ENCODE data around the gene ATAD2B.
"Not testable (repeated sequence)": the region's sequence is repeated elsewhere in the genome, so short reads cannot be mapped to it uniquely, and the experiment has no call there.

ATAD2B gene

DNA sequence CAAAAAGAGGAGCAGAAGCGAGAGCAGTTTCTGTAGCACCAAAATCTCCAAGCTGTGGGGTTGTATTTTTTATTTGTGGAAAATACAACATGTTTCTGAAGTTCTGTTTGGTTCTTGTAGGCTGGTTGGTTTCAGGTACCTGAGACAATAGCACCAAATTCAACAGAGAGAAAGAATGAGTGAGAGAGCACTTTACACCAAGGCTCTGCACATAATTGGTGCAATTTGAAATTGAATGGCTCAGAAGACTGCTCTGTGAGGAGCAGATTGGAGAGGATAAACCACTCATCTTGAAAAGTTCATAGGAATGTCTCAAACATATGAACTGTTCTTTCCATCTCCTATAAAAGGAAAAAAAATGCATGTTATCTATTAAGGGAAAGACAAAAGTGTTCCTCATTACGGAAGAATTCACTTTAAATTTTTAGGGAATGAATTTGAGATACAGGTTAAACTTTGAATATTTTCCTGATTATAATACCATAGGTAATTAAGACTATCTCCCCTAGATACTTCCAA, 175.1 kb downstream of the ATAD2B start:
- DNase-seq (ENCODE audit: low spot score in 2 of 2) (no peak), ATAC-seq (ENCODE audit: low read depth) (no peak)
- Mint-ChIP-seq H3K4me3 (no peak overlapping the region), H3K36me3 (peaks cover 19% of the 10 kb centered on the region), H3K27ac (no peak overlapping the region), H3K9me3 (no peaks in the 10 kb centered on the region), H3K27me3 (no peaks in the 10 kb centered on the region), H3K4me1 (no peaks in the 10 kb centered on the region)

DNA sequence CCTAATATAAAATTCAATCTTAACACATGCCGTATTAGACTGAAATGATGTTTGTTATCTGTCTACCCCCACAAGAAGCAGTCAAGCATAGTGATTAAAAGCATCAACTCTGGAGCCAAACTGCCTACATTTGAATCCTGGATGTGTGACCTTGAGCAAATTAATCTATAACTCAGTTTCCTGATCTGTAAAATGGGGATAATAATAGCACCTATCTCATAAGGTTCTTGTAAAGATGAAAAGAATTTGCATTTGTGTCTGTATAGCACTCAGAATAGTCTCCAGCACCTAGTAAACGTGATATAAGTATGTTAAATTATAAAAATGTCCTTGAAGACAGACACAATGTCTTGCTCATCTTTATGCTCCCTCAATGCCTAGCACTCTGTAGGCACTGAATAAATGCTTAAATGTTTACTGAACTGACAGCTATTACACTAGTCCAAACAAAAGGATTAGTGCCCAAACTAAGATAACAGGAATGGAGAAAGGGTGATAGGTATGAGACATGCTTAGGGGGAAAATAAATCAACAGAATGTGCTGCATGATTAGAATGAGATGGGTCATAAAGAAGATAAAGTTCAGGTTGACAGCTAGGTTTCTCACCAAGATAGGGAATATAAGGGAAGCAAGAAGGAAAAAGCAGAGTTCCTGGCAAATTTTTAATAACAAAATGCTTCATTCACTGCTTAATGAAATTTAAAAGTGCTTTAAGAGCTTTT, 180.6 kb downstream of the ATAD2B start:
- DNase-seq (ENCODE audit: low spot score in 2 of 2) (no peak), ATAC-seq (ENCODE audit: low read depth) (no peak)
- peak overlapping the region; percentile 73 for H3K27ac Mint-ChIP-seq
- H3K36me3 Mint-ChIP-seq = peaks cover 17% of the 10 kb centered on the region
- no peaks in the 10 kb centered on the region for H3K27me3 Mint-ChIP-seq
- peaks cover 2% of the 10 kb centered on the region for H3K9me3 Mint-ChIP-seq
- no peak overlapping the region for H3K4me3 Mint-ChIP-seq
- no peaks in the 10 kb centered on the region for H3K4me1 Mint-ChIP-seq

DNA sequence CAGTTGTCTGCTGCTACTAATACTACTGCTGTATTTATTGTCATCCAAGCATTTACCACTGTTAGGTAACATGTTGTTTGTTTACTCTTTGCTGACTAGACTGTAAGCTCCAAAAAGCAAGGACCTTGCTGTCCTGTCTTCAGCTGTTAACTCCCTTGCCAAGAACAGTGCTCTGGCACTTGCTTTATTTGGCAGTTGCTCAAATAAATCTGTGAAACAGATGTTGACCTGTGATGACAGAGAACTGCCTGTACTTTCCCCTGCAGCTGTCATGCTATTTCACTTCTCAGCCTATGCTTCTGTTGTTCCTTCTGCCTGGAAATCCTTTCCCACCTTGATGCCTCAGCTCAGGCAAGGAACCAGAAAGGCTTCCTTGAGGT, 181.2 kb downstream of the ATAD2B start:
- Mint-ChIP-seq H3K27me3 (no peaks in the 10 kb centered on the region), H3K4me1 (no peaks in the 10 kb centered on the region), H3K9me3 (peaks cover 2% of the 10 kb centered on the region), H3K4me3 (no peak overlapping the region), H3K36me3 (peaks cover 17% of the 10 kb centered on the region), H3K27ac (peak overlapping the region; percentile 73)
- ATAC-seq (ENCODE audit: low read depth) (peak; percentile 31), DNase-seq (ENCODE audit: low spot score in 2 of 2) (no peak)

DNA sequence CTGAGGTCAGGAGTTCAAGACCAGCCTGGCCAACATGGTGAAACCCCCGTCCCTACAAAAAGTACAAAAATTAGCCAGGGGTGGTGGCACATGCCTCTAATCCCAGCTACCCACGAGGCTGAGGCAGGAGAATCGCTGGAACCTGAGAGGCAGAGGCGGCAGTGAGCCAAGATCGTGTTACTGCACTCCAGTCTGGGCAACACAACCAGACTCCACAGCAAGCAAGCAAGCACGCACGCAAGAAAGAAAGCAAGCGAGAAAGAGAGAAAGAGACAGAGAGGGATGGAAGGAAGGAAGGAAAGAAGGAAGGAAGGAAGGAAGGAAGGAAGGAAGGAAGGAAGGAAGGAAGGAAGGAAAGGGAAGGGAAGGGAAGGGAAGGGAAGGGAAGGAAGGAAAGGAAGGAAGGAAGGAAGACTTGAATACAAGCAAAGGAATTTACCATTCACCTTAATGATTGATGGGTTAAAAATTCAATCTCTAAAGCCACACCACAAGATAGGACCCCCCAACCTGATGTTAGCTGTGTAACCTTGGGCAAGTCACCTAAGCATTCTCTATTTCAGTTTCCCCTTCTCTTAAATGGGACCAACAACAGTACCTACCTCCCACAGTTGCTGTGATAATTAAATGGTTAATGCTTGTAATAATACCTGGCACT, 181.7 kb downstream of the ATAD2B start:
- no peak for ATAC-seq (ENCODE audit: low read depth)
- Mint-ChIP-seq H3K27ac (peak overlapping the region; percentile 21), H3K9me3 (peaks cover 2% of the 10 kb centered on the region), H3K36me3 (peaks cover 18% of the 10 kb centered on the region), H3K4me3 (no peak overlapping the region), H3K27me3 (no peaks in the 10 kb centered on the region), H3K4me1 (no peaks in the 10 kb centered on the region)
- DNase-seq (ENCODE audit: low spot score in 2 of 2) = no peak

GRCh38 chr2:23736783-23737182, 190.1 kb downstream of the ATAD2B start:
- not testable (repeated sequence) for H3K4me3 Mint-ChIP-seq; DNase-seq (ENCODE audit: low spot score in 2 of 2); H3K27ac Mint-ChIP-seq; ATAC-seq (ENCODE audit: low read depth); H3K4me1 Mint-ChIP-seq; H3K9me3 Mint-ChIP-seq; H3K27me3 Mint-ChIP-seq
- peaks cover 48% of the 10 kb centered on the region for H3K36me3 Mint-ChIP-seq

GRCh38 chr2:23734416-23734815, 192.5 kb downstream of the ATAD2B start:
- H3K4me3 Mint-ChIP-seq = no peak overlapping the region
- H3K4me1 Mint-ChIP-seq = no peaks in the 10 kb centered on the region
- H3K27me3 Mint-ChIP-seq = no peaks in the 10 kb centered on the region
- H3K27ac Mint-ChIP-seq = no peak overlapping the region
- H3K36me3 Mint-ChIP-seq = peaks cover 52% of the 10 kb centered on the region
- DNase-seq (ENCODE audit: low spot score in 2 of 2) (no peak), ATAC-seq (ENCODE audit: low read depth) (no peak)
- peaks cover 4% of the 10 kb centered on the region for H3K9me3 Mint-ChIP-seq

GRCh38 chr2:23723029-23723428, 203.9 kb downstream of the ATAD2B start:
- H3K27me3 Mint-ChIP-seq; ATAC-seq (ENCODE audit: low read depth); H3K4me1 Mint-ChIP-seq; H3K27ac Mint-ChIP-seq; H3K4me3 Mint-ChIP-seq; DNase-seq (ENCODE audit: low spot score in 2 of 2): not testable (repeated sequence)
- Mint-ChIP-seq H3K36me3 (peaks cover 62% of the 10 kb centered on the region), H3K9me3 (peaks cover 16% of the 10 kb centered on the region)

GRCh38 chr2:23722255-23722654, 204.7 kb downstream of the ATAD2B start:
- H3K4me3 Mint-ChIP-seq = no peak overlapping the region
- H3K27ac Mint-ChIP-seq = no peak overlapping the region
- H3K4me1 Mint-ChIP-seq = peaks cover 4% of the 10 kb centered on the region
- peaks cover 16% of the 10 kb centered on the region for H3K9me3 Mint-ChIP-seq
- DNase-seq (ENCODE audit: low spot score in 2 of 2) (no peak), ATAC-seq (ENCODE audit: low read depth) (no peak)
- no peaks in the 10 kb centered on the region for H3K27me3 Mint-ChIP-seq
- H3K36me3 Mint-ChIP-seq = peaks cover 60% of the 10 kb centered on the region

GRCh38 chr2:23721454-23721826, 205.5 kb downstream of the ATAD2B start:
- no peak for DNase-seq (ENCODE audit: low spot score in 2 of 2)
- H3K4me3 Mint-ChIP-seq = no peak overlapping the region
- peaks cover 16% of the 10 kb centered on the region for H3K9me3 Mint-ChIP-seq
- ATAC-seq (ENCODE audit: low read depth) = no peak
- peaks cover 61% of the 10 kb centered on the region for H3K36me3 Mint-ChIP-seq
- peaks cover 8% of the 10 kb centered on the region for H3K4me1 Mint-ChIP-seq
- H3K27me3 Mint-ChIP-seq = no peaks in the 10 kb centered on the region
- no peak overlapping the region for H3K27ac Mint-ChIP-seq

- H3K9me3 Mint-ChIP-seq = peaks cover 15% of the 10 kb centered on the region
- no peak for ATAC-seq (ENCODE audit: low read depth)
- DNase-seq (ENCODE audit: low spot score in 2 of 2) = no peak
- H3K4me1 Mint-ChIP-seq = peaks cover 10% of the 10 kb centered on the region
- H3K4me3 Mint-ChIP-seq = no peak overlapping the region
- H3K27ac Mint-ChIP-seq = no peak overlapping the region
- no peaks in the 10 kb centered on the region for H3K27me3 Mint-ChIP-seq
- peaks cover 60% of the 10 kb centered on the region for H3K36me3 Mint-ChIP-seq
Measured at GRCh38 chr2:23720705-23721453, 206.0 kb downstream of the ATAD2B start.

DNA sequence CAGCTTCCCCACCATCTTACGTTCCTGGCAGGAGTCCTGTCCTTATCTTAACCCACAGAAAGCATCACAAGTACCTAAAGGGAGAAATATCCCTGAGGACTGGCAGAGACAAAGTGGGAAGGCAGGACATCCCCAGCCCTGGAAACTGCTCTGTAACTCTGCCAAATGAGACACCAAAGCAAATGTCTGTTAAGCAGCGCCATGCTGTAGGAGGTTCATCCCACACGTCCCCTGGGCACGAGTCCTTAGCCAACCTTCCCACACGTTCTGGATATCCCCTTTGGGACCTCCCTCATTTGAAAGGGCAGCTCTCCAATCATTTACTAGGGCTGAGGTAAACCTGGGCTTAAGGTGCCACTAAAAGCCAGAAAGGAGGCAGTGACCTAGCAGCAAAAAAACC, 207.2 kb downstream of the ATAD2B start:
- Mint-ChIP-seq H3K4me1 (peaks cover 10% of the 10 kb centered on the region), H3K9me3 (peaks cover 10% of the 10 kb centered on the region), H3K27ac (no peak overlapping the region), H3K36me3 (peaks cover 51% of the 10 kb centered on the region), H3K4me3 (no peak overlapping the region), H3K27me3 (no peaks in the 10 kb centered on the region)
- DNase-seq (ENCODE audit: low spot score in 2 of 2) (no peak), ATAC-seq (ENCODE audit: low read depth) (no peak)

DNA sequence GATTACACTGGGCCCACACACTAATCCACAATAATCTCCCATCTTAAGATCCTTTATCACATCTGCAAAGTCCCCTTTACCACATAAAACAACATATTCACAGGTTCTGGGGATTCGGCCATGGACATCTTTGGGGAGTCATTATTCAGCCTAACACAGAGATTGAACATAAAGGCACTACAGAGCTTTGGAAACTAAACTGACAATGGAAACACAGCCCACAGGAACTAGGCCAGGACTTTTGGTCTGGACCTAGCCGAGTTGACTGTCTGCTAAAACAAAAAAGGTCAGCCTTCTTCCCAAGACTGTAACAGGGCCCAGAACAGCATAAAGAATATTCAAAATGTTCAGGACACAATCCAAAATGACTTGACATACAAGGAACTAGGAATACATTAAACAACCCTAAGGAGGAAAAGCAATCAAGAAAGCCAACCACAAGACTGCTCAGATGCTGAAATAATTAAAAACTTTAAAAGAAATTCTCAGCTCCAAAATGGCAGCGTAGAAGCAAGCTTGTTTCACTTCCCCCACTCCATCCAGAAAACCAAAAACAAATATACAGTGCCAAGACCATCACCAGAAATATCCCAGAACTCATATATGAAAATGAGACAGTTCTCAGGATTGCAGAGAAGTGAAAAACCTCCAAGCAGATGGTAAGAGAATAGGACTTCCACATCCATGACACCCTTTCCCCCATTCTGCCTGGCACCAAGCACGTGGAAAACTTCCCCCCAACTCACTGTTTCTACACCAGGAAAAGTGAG, 207.8 kb downstream of the ATAD2B start:
- H3K36me3 Mint-ChIP-seq = peaks cover 48% of the 10 kb centered on the region
- DNase-seq (ENCODE audit: low spot score in 2 of 2) (no peak), ATAC-seq (ENCODE audit: low read depth) (no peak)
- peaks cover 10% of the 10 kb centered on the region for H3K4me1 Mint-ChIP-seq
- peaks cover 8% of the 10 kb centered on the region for H3K9me3 Mint-ChIP-seq
- H3K27me3 Mint-ChIP-seq = no peaks in the 10 kb centered on the region
- no peak overlapping the region for H3K4me3 Mint-ChIP-seq
- H3K27ac Mint-ChIP-seq = peak overlapping the region; percentile 19

- H3K27ac Mint-ChIP-seq = no peak overlapping the region
- ATAC-seq (ENCODE audit: low read depth) = no peak
- H3K9me3 Mint-ChIP-seq = no peaks in the 10 kb centered on the region
- peaks cover 29% of the 10 kb centered on the region for H3K36me3 Mint-ChIP-seq
- DNase-seq (ENCODE audit: low spot score in 2 of 2) = no peak
- peaks cover 6% of the 10 kb centered on the region for H3K4me1 Mint-ChIP-seq
- no peak overlapping the region for H3K4me3 Mint-ChIP-seq
- H3K27me3 Mint-ChIP-seq = no peaks in the 10 kb centered on the region
Measured at GRCh38 chr2:23713351-23713750, 213.6 kb downstream of the ATAD2B start.

DNA sequence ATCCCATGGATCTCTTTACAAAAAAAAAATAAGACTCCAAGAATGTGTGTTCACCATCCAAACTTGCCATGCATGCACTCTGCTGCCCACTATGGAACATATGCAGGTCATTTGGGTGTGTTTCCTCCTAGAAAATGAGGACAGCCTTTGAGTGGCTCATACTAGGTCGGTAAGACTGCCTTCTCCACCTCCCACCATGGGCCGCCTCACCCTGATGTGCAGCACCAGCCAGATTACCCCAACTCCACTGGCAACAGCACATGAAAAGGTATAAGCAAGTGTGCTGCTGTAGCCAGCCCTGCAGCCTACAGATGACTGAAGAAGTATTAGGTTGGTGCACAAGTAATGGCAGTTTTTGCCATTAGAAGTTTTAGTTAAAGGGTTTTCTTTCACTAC, 214.2 kb downstream of the ATAD2B start:
- Mint-ChIP-seq H3K9me3 (no peaks in the 10 kb centered on the region), H3K27ac (no peak overlapping the region)
- no peak for DNase-seq (ENCODE audit: low spot score in 2 of 2)

More for the DNA sequence above, 214.2 kb downstream of the ATAD2B start:
- ATAC-seq (ENCODE audit: low read depth) = no peak
- no peaks in the 10 kb centered on the region for H3K27me3 Mint-ChIP-seq
- peaks cover 6% of the 10 kb centered on the region for H3K4me1 Mint-ChIP-seq
- peaks cover 30% of the 10 kb centered on the region for H3K36me3 Mint-ChIP-seq
- no peak overlapping the region for H3K4me3 Mint-ChIP-seq
